Posterior vena cava (tissue), 2 donors: ENCODE results near the gene SLC9A9. TPM values are rescaled to one million over a fixed set of nuclear protein-coding genes. Genes with fewer than 3 reads are reported as not detected.
"Not testable (repeated sequence)": the region's sequence is repeated elsewhere in the genome, so short reads cannot be mapped to it uniquely, and the experiment has no call there.

ENCODE experiments used
- DNase-seq: peaks from one replicate; pipeline ENCODE4 v3.0.0-alpha.2; 2020; ENCODE audit warnings: low spot score
- intact Hi-C, 2 donors: fragments of 100-400 bp; cut with DNase I; formaldehyde crosslinking; loops; one replicate each; pipeline versions ENCODE4 v1.14.1 to v1.14.2; 2022 to 2023
- long read RNA-seq, 2 donors: library from polyadenylated mRNA; unstranded; transcript quantifications; one replicate each; pipeline ENCODE4 v2.0.0, GENCODE V29; 2020 to 2021
- total RNA-seq, 2 donors: library from RNA; stranded (reverse); fragmentation: NEBNext Ultra II Directional; extraction: Animal tissue kit (Norgen Biotek cat#: 25700); gene quantifications; one replicate each; pipeline ENCODE4 v1.2.1, GENCODE V29; 2021
- donor health status: DM: yes; HTN: yes; CAD: no.
- donor health status: DM: yes; HTN: yes; CAD: no.

SLC9A9 gene
- total RNA-seq: 10 to 100 TPM; 20.5 to 28.8 TPM
- long read RNA-seq, donor 1, partial matches to known transcripts: 1 of 11 reads
- long read RNA-seq, donor 1, other reads (novel, unspliced or antisense): 7 of 11 reads
- long read RNA-seq, donor 2, partial matches to known transcripts: 7 of 8 reads
- long read RNA-seq, donor 2, other reads (novel, unspliced or antisense): 1 of 8 reads

DNA sequence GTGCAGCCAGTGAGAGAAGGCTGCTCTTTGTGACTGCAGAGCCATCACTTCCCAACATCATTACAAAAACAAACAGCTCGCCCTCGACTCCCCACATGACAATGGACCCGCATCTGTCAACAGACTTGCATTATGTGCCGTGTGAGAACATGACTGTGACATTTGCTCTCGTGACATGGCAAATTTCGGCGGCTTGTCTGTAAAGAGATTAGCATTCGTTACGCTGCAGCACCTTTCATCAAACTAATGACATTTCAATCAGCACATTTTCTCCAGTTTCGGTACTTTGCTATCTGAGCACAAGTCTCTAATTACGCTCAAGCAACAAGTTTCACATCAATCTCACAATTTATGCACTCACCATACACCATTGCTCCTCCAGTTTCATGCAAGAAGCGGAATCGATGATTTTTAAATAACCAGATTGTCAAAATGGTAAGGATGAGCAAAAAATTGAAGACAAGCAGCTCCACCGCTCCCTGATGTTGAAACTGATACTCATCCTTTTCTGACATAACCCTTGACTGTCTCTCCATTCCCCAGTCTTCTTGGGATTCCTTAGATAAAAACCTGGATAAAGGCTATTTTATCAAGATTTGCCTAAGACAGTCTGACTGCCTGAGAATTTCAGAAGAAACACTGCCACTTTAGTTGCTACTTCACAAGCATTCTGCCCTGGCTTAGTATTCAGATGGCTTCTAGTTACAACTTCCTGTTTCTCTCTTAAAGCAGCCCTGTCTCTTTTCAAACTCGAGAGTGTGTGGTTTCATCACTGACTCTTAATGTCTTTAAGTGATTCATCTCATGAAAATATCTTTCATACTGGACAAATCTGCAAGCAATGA lies at the start of gene SLC9A9:
Gene SLC9A9, minus strand, starts transcription at position 682 of the 845 bp plus-strand sequence. Its CDS starts 146 bp downstream, at position 536.
- intact Hi-C loops: no loop called here
- no peak for DNase-seq

DNA sequence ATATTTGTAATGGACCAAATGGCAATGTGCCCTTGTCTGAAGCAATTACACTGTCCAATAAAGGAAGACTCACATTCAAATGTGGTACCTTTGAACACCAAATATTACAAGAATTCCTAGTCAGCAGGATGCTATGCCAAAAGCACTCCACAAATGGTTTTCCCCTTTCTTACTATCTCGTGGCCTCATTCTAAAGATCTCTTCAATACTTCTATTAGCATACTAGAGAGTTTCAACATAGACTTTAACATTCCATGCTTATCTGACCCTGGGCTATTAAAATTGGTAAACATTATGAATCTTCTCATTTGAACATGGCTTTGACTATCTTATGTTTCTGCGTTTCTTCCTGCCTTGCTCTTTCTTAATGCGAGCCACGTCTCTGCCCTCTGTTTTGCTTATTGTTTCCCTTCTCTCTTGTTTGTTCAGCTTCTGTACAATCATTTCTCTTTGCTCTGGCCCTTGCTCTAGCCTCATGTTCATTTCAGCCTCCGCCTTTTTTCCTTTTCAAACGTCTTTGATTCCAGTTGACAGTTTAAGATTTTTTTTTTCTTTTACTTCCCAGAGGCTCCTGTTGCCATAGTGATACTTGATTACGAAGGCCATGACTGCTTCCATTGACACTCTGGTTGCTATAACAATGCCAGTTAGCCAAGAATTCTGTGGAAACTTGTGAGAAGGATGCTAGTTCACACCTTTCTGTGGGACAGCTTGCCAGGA lies 49.5 kb upstream of the SLC9A9 start:
- intact Hi-C loops: no loop called here
- no peak for DNase-seq

DNA sequence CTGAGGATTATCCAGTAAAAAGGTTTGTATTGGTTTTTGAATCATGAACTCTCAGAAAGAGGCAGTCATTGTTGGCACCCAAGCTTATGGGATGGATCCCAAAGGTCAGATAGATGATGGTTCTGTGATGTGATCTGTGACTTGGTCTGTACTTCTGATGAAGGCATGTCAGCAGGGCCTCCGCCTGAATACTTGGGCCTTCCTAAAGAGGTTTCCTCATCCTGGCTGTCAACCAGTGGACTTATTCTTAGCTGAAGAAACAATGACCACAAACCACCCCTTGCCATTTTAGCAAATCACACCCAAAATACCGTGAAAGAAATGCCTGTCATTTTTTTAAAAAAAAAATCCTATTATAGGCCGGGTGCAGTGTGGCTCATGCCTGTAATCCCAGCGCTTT lies 48.2 kb upstream of the SLC9A9 start:
- intact Hi-C loops: no loop called here
- no peak for DNase-seq

DNA sequence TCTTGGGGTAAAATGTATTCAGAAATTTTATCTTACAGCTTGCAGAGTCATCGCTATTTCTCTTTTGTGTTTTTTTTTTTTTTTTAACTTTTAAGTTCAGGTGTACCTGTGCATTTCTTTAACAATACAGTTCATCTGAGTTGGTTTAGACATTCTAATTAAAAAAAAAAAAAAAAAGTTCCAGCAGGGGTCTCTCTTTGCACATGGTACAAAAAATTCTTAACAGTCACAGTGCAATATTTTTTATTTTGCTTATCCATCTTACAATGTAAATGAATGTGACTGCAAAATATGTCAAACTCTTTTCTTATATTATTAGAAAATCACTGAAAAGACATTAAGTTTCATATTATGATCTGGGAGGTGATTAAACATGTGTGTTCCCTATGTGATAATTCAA lies 47.5 kb upstream of the SLC9A9 start:
- DNase-seq: no peak

DNA sequence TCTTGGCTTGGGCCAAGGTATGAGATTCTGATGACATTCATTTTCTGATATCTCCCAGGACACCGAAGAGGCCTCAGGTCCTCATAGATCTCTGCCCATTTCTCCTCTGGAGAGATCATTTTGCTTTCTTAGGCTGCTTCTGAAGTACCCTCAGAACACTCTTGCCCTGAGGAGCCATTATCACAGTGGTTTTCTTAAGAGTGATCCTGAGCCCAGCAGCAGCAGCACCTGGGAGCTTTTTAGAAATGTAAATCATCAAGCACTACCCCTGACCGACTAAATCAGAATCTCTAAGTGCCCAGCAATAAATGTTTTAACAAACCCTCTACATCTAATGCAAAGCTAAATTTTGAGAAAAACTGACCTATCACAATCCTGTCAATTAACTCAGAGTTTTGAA lies 40.6 kb upstream of the SLC9A9 start:
- intact Hi-C loops: no loop called here

More for the DNA sequence above, 47.5 kb upstream of the SLC9A9 start:
- intact Hi-C loops: no loop called here

DNA sequence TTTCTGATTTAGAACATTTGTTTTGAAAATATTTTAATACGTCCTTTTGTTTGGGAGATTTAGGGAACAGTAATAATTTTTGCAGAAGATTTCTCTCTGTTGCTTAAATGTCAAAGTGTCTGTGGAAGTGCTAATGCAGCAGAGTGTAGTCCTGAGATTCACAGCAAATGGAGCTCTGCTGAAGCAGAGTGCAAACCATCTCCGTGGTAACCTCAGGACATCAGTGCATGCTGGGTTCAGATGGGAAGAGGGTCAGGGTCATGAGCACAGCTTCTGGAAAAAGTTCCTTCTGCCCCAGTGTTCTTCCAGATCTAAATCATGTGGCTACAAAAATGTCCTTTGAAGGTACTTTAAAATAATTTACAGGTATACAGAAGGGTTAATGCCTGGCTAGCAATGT lies 39.9 kb upstream of the SLC9A9 start:
- intact Hi-C loops: no loop called here
- DNase-seq: no peak

More for the DNA sequence above, 40.6 kb upstream of the SLC9A9 start:
- DNase-seq: no peak

DNA sequence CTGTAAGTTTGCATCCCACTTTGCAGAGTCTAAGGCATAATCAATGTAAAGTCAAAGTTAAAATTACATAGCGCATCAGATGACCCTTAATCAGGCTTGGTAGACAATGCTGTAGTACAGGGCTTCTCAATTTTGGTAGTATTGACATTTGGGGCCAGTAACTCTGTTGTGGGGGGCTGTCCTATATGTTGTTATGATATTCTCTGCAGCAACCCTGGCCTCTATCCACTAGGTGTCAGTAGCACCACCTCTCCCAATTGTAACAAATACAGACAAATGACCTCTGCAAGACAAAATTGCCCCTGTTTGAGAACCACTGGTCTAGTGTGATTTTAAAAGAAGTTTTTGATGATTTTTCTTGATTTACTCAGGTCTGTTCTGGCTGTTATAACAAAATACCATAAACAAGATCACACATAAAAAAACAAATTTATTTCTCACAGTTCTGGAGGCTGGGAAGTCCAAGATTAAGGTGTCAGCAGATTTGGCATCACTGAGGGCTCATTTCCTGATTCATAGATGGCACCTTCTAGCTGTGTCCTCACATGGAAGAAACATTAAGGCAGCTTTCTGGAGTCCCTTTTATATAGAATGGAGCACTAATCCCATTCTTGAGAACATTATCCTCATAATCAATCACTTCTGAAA lies 37.6 kb upstream of the SLC9A9 start:
- DNase-seq: no peak
- intact Hi-C loops: no loop called here

DNA sequence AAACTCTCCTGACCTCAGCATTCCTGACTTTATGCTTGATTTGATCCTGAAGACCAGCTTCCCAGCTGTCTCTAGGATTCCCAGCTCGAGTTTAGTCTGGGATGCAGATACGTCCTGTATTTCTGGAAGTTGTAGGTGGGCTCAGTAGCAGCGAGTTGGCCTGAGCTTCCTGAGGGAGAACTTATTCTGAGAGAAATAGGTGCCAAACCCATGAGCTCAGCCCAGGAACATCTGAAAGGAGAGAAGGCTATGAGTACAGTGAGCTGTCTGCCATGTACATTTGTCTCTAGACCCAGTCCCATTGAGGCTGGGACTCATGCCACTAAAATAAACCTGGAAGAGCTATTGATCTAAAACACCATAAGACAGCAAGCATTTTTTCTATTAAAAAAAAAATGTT lies 36.6 kb upstream of the SLC9A9 start:
- intact Hi-C loops: no loop called here
- DNase-seq: no peak

DNA sequence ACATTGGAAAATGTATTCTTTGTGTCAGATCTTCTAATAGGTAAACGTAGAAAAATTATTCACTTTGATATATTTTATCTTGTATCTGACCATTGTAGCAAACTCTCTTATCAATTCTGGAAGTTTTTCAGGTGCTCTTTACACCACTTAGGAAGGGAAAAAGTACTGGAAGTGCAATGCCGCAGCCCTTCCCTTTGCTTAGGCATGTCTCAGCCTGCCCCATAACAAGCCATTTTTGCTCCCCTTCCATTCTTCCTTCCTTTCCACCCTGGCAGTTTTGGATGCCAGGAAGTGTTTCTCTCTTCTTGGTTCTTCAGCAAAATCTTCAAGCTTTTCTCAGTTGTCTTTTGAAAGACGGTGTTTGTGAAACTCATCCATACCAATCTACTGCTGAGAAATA lies 34.9 kb upstream of the SLC9A9 start:
- intact Hi-C loops: no loop called here
- DNase-seq: no peak

DNA sequence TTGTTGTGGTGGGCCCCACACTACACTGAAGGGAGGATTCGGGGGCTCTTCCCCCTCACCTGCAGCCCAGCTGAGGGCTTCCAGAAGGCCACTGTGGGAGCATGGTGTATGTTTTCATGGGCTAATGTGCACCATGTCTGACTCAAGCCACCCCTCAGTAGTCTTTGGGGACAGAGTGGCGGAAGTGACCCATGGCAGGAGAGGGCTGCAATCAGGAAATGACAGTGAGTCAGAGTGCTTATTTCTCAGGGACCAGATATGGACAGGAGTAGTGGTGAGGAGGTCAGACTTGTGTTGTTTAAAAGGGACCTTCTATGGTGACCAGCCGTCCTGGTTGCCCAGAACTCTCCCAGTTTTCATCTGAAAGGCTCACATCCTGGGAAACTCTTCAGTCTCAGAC lies 32.8 kb upstream of the SLC9A9 start:
- DNase-seq: no peak
- intact Hi-C loops: no loop called here

DNA sequence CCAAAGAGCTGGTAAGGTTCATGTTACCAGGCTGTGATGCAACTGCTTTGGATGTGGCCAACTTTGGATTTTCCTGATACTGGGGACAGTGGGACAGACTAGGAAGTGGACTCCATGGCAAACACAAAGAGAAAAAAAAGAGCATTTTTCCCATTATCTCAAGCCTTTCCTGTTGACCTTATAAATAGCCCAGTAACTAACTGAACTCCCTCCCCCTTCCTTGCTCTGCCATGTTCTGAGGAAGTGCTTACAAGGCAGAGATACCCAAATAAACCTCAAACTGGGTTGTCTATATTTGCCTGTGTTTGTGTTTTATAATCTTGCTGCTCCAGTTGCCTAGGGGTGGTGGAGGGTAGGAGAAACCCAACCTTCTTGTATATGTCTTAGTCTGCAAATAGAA lies 27.3 kb upstream of the SLC9A9 start:
- DNase-seq: no peak
- intact Hi-C loops: no loop called here

DNA sequence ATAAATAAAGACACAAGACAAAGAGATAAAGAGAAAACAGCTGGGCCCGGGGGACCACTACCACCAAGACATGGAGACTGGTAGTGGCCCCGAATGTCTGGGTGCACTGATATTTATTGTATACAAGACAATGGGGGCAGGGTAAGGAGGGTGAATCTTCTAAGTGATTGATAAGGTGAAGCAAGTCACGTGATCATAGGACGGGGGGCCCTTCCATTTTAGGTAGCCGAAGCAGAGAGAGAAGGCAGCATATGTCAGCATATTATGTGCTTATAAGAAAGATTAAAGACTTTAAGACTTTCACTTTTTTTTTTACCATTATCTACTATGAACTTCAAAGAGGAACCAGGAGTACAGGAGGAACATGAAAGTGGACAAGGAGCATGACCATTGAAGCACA lies 25.3 kb upstream of the SLC9A9 start:
- DNase-seq, intact Hi-C loops: not testable (repeated sequence)

DNA sequence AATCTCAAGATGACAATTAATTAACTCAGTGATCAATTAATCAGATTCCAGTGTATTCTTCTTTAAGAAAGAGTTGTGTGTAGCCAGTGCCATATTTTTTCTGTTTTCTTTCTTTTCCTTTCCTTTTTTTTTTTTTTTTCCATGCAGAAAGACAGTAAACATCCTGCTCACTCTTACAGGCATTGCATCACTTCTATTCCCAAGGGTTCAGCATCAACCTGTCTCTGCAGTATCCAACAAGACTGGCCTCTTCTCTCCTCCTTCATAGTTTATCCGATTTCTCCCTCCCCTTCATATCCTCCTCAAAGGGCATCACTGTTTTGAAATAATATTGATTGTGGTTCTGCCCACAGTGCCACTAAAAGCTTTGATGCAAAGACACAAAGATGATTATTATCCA lies 17.0 kb upstream of the SLC9A9 start:
- intact Hi-C loops: no loop called here
- DNase-seq: no peak

DNA sequence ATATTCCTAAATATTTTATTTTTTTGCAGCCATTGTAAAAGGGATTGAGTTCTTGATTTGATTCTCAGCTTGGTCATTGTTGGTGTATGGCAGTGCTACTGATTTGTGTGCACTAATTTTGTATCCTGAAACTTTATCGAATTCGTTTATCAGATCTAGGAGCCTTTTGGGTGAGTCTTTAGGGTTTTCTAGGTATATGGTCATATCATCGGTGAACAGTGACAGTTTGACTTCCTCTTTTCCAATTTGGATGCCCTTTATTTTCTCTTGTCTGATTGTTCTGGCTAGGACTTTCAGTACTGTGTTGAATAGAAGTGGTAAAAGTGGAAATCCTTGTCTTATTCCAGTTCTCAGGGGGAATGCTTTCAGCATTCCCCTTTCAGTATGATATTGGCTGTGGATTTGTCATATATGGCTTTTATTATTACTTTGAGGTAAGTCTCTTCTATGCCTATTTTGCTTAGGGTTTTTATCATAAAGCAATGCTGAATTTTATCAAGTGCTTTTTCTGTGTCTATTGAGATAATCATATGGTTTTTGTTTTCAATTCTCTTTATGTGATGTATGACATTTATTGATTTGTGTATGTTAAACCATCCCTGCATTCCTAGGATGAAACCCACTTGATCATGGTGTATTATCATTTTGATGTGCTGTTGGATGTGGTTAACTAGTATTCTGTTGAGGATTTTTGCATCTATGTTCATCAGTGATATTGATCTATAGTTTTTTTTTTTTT lies 11.4 kb upstream of the SLC9A9 start:
- DNase-seq: no peak
- intact Hi-C loops: no loop called here

DNA sequence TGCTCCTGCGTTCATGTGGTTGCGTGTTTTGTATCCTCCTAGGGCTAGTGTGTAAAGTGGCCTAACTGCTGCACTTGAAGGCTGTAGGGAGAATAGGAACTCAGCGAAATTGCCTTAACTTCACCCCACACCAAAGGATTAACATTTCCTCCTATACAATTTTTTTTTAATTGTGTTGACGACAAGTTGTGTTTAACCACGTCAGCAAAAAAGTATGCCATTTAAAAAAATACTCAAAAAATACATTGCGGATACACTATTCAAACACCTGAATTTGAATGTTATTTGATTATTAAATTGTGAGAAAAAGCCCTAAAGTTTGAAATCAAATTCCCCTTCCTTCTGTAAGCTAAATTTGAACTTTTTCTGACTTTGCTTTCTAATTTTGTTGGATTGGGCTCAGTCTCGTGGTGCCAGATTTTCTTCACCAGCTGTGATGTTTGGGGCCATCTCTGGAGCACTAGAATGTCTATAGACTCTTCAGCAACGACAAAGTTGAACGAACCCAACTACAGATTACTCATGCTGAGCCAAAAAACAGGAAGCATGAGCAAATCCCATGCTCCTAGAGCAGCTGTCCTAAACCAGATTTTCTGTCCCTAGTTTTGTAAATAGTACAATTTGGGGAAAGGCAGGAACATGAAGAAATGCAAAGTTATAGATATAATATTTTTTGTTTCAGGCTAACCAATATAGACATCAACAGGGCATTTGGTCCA lies 8.1 kb upstream of the SLC9A9 start:
- intact Hi-C loops: no loop called here
- no peak for DNase-seq

DNA sequence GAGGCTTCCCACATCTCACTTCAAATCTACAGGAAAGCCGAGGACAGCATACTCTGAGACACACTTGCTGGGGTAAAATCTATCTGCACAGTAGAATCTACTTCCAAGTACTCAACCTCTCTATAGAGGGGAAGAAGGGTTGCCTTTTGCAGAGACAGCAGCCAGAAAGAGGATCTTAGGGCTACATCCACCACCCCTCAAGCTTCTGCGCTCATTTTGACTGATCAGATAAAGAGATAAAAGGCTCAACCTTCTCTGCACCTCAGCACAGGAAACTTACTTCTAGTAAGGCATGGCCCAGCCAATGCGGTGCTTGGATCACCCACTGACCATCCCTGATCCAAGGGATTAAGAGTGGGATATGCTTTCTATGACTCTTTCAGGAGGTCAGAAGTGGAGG lies 6.9 kb upstream of the SLC9A9 start:
- no peak for DNase-seq
- intact Hi-C loops: no loop called here

DNA sequence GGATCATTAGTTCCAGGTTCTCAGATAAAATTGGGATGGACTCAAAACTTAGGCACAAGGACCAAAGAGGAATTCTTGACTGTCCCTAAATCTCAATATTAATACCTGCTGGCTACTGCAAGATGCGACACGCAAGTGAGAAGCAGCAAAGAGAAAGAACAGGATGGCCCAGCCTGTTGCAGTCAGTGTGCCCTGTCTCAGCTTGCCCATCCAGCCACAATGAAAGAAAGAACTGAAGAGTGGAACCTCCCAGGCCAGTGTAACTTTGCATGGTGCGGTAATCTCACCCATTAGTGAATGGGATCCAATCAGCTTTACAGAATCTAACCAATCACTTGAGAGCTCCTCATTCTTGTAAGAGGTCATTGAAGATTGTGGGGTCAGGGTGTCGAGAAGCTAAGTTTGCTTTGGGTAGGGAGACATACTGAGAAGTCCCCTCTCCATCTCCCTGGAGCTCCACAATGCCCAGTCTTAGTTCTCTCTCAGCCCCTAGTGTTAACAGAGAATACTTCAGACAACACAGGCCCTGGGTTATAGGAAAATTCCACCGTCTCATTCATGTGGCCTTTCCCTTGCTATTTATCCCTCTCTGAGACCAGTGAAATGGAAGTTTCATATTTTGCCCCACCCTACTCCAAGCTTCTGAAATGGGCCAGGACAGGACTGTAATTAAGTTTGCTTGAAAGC lies 3.2 kb upstream of the SLC9A9 start:
- no peak for DNase-seq
- intact Hi-C loops: no loop called here

DNA sequence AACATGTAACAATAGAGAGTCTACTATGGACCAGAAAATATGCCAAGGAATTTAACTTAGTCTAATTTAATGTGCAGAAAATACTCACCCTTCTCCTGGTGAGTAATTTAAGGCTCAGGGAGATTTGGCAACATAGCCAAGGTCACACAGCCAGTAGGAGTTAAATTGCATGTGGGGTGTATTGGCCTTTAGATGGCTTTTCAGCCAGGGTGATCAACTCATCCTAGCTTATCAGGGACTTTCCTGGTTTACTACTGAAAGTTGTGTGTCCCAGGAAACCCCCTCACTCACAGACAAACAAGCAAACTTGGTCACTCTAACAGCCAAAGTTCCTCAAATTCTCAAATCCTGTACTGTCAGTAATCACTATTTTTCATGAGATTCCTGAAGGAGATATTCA lies 2.6 kb upstream of the SLC9A9 start:
- intact Hi-C loops: no loop called here

More for the DNA sequence above, 2.6 kb upstream of the SLC9A9 start:
- DNase-seq: no peak
